Measurements from ENCODE around the gene CHMP6.

CHMP6 gene

DNA sequence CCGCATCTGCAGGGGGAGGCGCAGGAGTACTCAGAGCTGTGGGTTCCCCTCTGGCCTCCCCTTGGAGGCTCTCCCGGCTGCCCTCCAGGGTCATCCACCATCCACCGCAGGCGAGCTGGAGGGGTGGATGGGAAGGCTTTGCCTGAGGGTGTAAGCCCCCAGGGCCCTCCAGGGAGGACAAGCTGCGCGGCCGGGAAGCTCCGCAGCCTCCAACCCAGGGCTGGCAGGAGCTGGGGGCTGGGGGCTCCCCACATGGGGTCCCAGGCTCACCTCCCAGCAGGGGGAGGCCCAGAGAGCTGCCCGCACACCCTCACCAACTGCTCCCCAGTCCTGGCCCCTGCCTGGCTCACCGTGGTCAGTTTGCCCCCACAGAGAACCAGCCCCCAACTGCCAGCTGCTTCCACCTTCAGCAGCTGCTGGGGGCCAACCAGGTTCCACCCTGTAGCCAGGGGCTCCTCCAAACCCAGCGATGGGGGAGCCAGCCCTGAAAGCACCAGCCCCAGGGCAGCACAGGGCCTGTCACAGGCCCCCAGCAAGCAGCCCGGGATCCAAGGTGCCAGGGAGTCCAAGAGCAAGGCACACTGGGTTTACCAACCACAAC lies 19.8 kb upstream of the CHMP6 start:
- DNase-seq = no peak

- DNase-seq = no peak
Observed at GRCh38 chr17:80976701-80977100, 14.9 kb upstream of the CHMP6 start.

- DNase-seq = no peak
Observed at GRCh38 chr17:80977172-80977571, 14.5 kb upstream of the CHMP6 start.

DNA sequence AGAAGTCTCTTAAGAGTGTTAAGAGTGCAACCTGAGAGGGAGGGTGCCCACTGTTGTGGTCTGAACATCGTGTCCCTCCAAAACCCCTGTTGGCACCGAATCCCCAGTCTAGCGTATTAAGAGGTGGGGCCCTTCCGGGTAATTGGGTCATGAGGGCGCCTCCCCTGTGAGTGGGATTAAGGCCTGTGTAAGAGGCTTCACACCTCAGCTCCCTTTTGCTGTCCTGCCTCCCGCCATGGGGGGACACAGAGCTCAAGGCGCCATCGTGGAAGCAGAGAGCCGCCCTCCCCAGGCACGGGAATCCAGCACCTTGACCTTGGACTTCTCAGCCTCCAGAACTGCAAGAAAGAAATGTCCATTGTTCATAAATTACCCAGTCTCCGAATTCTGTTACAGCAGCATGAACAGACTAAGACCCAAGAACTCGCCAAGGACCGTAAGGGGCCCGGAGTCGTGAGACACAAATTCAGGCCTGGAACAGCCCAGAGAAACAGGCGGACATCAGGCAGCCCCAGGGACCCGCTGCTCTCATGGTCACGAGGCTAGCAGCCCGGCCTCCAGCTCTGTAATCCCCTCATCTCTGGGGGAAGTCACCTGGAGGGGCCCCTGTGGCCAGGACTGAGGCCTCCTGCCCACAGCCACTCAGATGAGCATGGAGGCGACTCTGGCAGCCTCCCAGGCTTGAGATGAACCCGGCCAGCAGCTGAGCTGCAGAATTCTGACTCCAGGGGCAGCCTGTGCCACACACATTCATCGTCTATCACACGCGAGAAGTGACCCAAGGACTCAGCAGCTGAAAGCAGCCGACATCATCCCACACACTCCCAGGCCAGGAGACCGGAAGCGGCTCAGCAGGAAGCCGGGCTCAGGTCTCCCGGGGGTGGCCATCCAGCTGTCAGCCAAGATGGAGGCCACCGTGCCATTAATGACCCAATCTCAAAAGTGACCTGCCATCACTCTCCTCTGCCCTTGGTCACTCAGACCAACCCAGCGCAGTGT lies 12.8 kb upstream of the CHMP6 start:
- DNase-seq = no peak

- DNase-seq = no peak
Observed at GRCh38 chr17:80979547-80980378, 11.9 kb upstream of the CHMP6 start.

GRCh38 chr17:80980397-80981061 lies 11.1 kb upstream of the CHMP6 start:
- no peak for DNase-seq

- peak in 1 of 2 experiments; percentile 52 for DNase-seq
Observed at GRCh38 chr17:80981062-80981902, 10.4 kb upstream of the CHMP6 start.

DNA sequence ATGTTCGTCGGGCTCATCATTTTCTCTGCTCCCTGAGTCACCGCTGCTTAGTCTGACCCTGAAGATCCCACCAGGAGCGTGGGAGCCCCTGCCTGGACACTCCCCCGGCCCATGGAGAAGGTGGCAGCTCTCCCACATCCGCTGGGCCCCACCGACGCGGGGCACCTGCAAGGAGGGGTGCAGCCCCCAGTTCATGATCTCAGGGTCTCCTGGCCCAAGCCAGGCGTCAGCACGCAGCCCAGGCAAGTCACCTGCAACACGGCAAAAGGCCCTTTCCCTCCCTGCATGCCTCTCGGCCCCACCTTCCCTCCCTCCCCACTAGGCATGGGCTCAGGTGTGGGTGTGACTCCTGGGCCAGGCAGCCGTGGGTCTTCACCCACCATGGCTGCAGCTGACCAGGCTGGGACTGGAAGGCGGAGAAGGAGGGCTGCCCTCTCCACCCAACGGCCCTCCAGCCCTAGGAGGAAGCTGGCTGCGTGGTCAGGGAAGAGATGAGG lies 9.7 kb upstream of the CHMP6 start:
- DNase-seq = no peak

DNA sequence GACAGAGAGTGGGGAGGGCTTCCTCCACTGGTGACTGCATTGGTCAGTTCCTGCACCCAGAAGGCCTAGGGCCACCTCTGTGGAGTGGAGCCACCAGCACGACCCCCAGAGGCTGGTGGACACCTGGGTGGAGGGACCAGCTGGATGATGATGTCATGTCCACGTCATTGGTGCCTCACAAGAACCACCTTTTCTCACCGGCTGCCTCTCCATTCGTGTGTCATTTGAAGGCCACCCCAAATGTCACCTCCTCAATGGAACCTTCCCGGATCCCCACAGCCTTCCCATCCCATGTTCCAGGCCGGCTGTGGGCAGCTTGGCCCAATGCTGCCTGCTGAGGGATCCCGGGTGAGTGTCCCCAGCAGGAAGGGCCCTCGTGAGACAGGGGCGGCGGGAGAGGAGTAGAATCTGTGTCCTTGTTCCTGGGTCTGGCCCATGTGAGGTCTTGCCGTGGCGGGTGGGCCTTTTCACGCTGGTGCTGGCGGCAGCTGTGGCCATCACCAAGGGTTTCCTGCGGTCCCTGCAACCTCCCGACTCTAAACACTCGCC lies 9.1 kb upstream of the CHMP6 start:
- DNase-seq = no peak

- no peak for DNase-seq
Observed at GRCh38 chr17:80983545-80983944, 8.1 kb upstream of the CHMP6 start.

- DNase-seq = peak; percentile 40 to 65
Observed at GRCh38 chr17:80984749-80985148, 6.9 kb upstream of the CHMP6 start.

- no peak for DNase-seq
Observed at GRCh38 chr17:80986046-80986445, 5.6 kb upstream of the CHMP6 start.

- DNase-seq = no peak
Observed at GRCh38 chr17:80986816-80987475, 4.7 kb upstream of the CHMP6 start.

DNA sequence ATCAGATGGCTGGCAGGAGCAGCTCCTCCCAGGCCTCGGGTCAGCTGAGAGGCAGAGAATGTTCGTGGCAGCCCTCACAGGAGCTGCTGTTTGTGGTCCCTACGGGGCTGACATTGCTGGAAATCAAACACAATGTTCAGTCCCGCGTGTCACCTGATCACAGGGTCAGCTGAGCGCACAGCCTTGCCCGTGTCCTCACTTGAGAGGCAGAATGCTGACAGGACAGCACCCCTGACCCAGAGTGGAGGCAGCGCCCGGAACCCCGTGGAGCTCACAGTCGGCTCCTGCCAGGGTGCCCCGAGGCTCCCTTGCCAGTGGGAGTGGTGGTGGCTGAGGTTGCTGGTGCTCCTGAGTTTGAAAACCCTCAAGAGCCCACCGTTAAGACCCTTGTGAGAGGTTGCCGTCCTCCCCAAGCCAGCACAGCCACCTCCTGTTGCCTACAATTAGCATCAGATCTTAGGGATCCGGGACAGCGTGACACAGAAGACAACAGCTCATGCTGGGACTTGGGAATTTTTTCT lies 3.6 kb upstream of the CHMP6 start:
- no peak for DNase-seq

DNA sequence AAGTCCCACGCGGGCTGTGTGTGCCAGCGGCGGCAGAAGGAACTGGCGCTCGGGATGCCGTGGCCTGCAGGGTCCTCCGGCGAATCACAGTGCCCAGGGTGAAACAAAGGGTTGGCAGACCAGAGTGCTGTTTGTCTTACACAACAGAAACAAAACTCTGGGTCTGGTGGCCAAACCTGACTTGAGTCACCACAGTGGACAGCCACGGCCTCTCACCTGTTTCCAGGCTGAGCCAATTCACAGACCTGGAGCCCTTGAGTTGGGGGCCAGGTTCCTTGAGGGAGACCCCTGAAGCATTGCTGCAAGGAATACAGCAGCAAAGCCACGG lies 2.1 kb upstream of the CHMP6 start:
- no peak for DNase-seq

- no peak for DNase-seq
Observed at GRCh38 chr17:80990921-80991644, 558 bp upstream of the CHMP6 start.

DNA sequence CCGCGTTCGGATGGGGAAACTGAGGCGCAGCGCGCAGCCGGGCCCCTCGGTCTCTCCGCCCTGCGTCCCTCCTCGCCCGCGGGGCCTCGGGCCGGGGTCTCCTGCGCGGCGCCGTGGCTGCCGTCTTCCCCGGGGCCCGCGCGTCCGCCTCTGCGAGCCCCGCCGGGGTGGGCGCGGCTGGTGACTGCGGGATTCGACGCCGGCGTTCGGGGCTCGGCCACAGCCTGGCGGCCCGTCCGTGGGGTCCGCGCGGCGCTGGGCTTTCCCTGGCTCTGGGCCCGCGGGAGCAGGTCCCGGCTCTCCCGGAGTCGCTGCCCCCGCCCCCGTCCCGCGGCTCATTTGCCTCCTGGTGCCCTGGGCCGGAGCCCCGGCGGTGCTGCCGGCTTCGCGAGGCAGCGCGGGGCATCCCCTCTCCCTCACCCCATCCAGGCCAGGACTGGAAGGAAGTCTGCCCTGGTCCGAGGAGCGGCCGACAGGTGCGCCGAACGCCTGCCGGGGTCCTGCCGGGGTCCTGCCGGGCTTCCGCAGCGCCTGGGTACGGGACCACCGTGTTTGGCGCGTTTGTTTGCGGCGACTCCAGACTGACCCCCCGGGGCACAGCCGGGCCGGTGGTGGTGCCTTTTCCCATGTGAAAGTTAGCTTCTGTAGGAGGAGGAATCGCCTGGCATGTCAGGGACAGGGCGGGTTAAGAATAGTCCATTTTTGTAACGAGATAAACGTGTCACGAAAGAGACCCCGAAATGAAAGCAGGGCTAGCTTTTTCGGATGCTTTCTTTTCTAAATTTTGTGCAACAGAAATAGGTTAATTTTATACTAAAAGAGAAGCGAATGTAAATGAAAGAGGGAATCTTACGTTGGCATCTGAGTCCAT lies 671 bp downstream of the CHMP6 start:
- DNase-seq = no peak

GRCh38 chr17:80992948-80993624 lies 1.4 kb downstream of the CHMP6 start:
- DNase-seq = no peak
